CD4-positive, alpha-beta T cell (primary cell): ENCODE data around the gene EPSTI1. TPM values are rescaled to one million over a fixed set of nuclear protein-coding genes. Genes with fewer than 3 reads are reported as not detected.

Experiments used
- ATAC-seq: fragments of 200-7000 bp; cut with Tn5 transposase; one replicate; pipeline ENCODE4 v1.10.0; 2022; ENCODE audit warnings: mild to moderate bottlenecking; ENCODE audit not compliant: poor library complexity
- CTCF ChIA-PET: fragments of 350-600 bp; sonication (Branson Sonifier 250); formaldehyde crosslinking; loops from one replicate; lab custom pipeline; 2021; ENCODE audit warnings: antibody characterized with exemption, inconsistent platforms; lab: Charles Lee
- POLR2A ChIA-PET: fragments of 350-600 bp; sonication (Branson Sonifier 250); formaldehyde crosslinking; loops from one replicate; lab custom pipeline; 2021; ENCODE audit warnings: antibody characterized with exemption, inconsistent platforms; lab: Charles Lee
- DNase-seq, 14 experiments: peaks; one replicate each; pipeline ENCODE4 v3.0.0-alpha.2; 2013 to 2020; ENCODE audit warnings: mixed read lengths in 2 of 14
- H3K27ac ChIP-seq, 2 donors: one replicate each; pipeline versions ENCODE4 v1.5.1 to v1.7.0; 2013; ENCODE audit warnings: low read length in 2 of 2, low read depth in 1 of 2, mild to moderate bottlenecking in 1 of 2
- H3K27me3 ChIP-seq, 2 experiments: 1 replicate in 1 of 2; 2 replicates in 1 of 2; pipeline versions ENCODE4 v1.6.1 to v1.7.0; 2013; ENCODE audit warnings: low read length in 2 of 2, control low read depth in 1 of 2, mild to moderate bottlenecking in 1 of 2, moderate library complexity in 1 of 2; ENCODE audit not compliant: insufficient read depth in 2 of 2, control insufficient read depth in 1 of 2
- H3K36me3 ChIP-seq: one replicate; pipeline ENCODE4 v1.6.1; 2013; ENCODE audit warnings: low read length, control low read depth; ENCODE audit not compliant: insufficient read depth
- H3K4me1 ChIP-seq: one replicate; pipeline ENCODE4 v1.6.1; 2013; ENCODE audit warnings: low read length, control low read depth; ENCODE audit not compliant: insufficient read depth
- H3K4me3 ChIP-seq: one replicate; pipeline ENCODE4 v1.5.1; 2013; ENCODE audit warnings: mild to moderate bottlenecking, low read length, moderate library complexity
- H3K9me3 ChIP-seq, 2 experiments: 1 replicate in 1 of 2; 2 replicates in 1 of 2; pipeline versions ENCODE4 v1.6.1 to v1.7.0; 2013; ENCODE audit warnings: low read length in 2 of 2, mild to moderate bottlenecking in 2 of 2, control low read depth in 1 of 2, moderate library complexity in 1 of 2; ENCODE audit not compliant: control insufficient read depth in 1 of 2, insufficient read depth in 1 of 2
- H3K27ac Mint-ChIP-seq: one replicate; pipeline ENCODE4 v1.8.0; 2020; ENCODE audit warnings: mixed read lengths
- H3K27me3 Mint-ChIP-seq: one replicate; pipeline ENCODE4 v1.8.0; 2021; ENCODE audit warnings: mixed read lengths
- H3K36me3 Mint-ChIP-seq: one replicate; pipeline ENCODE4 v1.8.0; 2021; ENCODE audit warnings: low read depth, mixed read lengths
- H3K4me1 Mint-ChIP-seq: one replicate; pipeline ENCODE4 v1.8.0; 2021; ENCODE audit warnings: low read depth, mixed read lengths
- H3K4me3 Mint-ChIP-seq: one replicate; pipeline ENCODE4 v1.8.0; 2020; ENCODE audit warnings: mild to moderate bottlenecking, mixed read lengths
- H3K9me3 Mint-ChIP-seq: one replicate; pipeline ENCODE4 v1.8.0; 2020; ENCODE audit warnings: mixed read lengths
- intact Hi-C, 2 experiments: fragments of 100-400 bp; cut with DNase I in 1 of 2; cut with micrococcal nuclease in 1 of 2; formaldehyde crosslinking; loops; one replicate each; pipeline versions ENCODE4 v1.15.1 to v1.9.0; 2023 to 2025; cut with DNase I, micrococcal nuclease
- total RNA-seq, 174 experiments: library from RNA in 2 of 174; stranded (reverse) in 2 of 174; gene quantifications; one replicate each; pipeline ENCODE4 v1.2.3 and lab custom pipeline; 2021 to 2026
- TF ChIP-seq, protein P1 (sequence below): fragments of 200-600 bp; IDR thresholded peaks from one replicate; pipeline ENCODE4 v1.8.0; 2022; ENCODE audit warnings: antibody characterized with exemption, mild to moderate bottlenecking

The EPSTI1 gene
- total RNA-seq, 2 experiments from 2014 or later = 23.5 to 24.5 TPM

- H3K4me1 ChIP-seq = no peaks in the 10 kb centered on the region
- Mint-ChIP-seq H3K27ac (no peak overlapping the region), H3K4me1 (no peaks in the 10 kb centered on the region), H3K9me3 (no peaks in the 10 kb centered on the region), H3K36me3 (no peaks in the 10 kb centered on the region), H3K27me3 (no peaks in the 10 kb centered on the region), H3K4me3 (no peak overlapping the region)
- ATAC-seq (no peak), DNase-seq (no peak)
- ChIA-PET POLR2A (interaction anchor here (3.4 kb wide), 1 partner anchor 15 kb away, joined by 17 read pairs; the partner anchor contains the start of gene EPSTI1), CTCF (interaction anchor here (0.7 kb wide), 1 partner anchor 228 kb away, joined by 3 read pairs; no protein-coding TSS in a partner anchor)
- H3K9me3 ChIP-seq = no peaks in the 10 kb centered on the region
- H3K4me3 ChIP-seq = no peak overlapping the region
- no peak overlapping the region for H3K27ac ChIP-seq
- H3K27me3 ChIP-seq = no peaks in the 10 kb centered on the region
- TF ChIP-seq, protein P1, sequence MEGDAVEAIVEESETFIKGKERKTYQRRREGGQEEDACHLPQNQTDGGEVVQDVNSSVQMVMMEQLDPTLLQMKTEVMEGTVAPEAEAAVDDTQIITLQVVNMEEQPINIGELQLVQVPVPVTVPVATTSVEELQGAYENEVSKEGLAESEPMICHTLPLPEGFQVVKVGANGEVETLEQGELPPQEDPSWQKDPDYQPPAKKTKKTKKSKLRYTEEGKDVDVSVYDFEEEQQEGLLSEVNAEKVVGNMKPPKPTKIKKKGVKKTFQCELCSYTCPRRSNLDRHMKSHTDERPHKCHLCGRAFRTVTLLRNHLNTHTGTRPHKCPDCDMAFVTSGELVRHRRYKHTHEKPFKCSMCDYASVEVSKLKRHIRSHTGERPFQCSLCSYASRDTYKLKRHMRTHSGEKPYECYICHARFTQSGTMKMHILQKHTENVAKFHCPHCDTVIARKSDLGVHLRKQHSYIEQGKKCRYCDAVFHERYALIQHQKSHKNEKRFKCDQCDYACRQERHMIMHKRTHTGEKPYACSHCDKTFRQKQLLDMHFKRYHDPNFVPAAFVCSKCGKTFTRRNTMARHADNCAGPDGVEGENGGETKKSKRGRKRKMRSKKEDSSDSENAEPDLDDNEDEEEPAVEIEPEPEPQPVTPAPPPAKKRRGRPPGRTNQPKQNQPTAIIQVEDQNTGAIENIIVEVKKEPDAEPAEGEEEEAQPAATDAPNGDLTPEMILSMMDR = no peak
- no peaks in the 10 kb centered on the region for H3K36me3 ChIP-seq
- intact Hi-C loops = no loop called here
Measured at GRCh38 chr13:43006893-43007631, 15.0 kb upstream of the EPSTI1 start.

DNA sequence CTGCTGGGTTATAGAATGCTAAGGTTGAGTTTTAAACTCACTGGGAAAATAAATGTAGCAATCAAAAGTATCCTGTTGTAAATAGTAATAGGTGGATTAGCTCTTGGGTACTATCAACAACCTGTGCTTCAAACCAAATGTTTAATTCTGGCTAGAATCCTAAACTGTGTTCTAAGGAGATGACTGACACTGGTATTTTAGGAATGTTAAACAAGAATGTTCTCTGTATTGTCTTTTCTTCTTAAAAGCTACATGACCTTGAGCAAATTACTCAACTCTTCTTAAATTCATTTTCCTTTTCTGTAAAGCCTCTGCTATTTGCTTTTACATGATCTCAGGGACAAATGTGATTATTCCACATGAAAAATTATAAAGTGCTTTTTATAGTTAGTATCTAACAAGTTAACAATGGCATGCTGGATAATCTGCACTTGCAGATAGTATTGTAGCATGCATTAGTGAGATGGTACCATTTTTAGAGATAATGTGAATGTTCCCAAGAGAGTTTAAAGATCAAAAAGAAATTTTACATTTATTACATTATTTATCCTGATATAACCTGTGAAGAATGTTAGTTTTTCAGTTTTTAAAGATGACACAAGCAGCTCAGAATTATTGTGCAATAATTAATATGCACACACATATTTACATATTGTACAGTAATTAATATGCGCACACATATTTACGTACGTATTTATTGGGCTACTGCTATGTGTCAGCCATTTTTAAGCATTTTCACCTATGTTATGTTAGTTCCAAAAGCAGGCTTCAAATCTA is 13.6 kb upstream of the EPSTI1 start:
- Mint-ChIP-seq H3K4me1 (no peaks in the 10 kb centered on the region), H3K36me3 (no peaks in the 10 kb centered on the region), H3K27me3 (no peaks in the 10 kb centered on the region), H3K9me3 (no peaks in the 10 kb centered on the region), H3K27ac (no peak overlapping the region), H3K4me3 (no peak overlapping the region)
- no peaks in the 10 kb centered on the region for H3K36me3 ChIP-seq
- ChIA-PET CTCF (no interaction called here), POLR2A (interaction anchor here (3.4 kb wide), 1 partner anchor 13 kb away, joined by 17 read pairs; the partner anchor contains the start of gene EPSTI1)
- no peak overlapping the region for H3K27ac ChIP-seq
- TF ChIP-seq, protein P1 = no peak
- ATAC-seq (no peak), DNase-seq (no peak)
- H3K9me3 ChIP-seq = no peaks in the 10 kb centered on the region
- no peaks in the 10 kb centered on the region for H3K27me3 ChIP-seq
- no peak overlapping the region for H3K4me3 ChIP-seq
- no peaks in the 10 kb centered on the region for H3K4me1 ChIP-seq
- intact Hi-C loops = no loop called here

GRCh38 chr13:43003729-43004128 is 11.7 kb upstream of the EPSTI1 start:
- Mint-ChIP-seq H3K4me3 (no peak overlapping the region), H3K27ac (no peak overlapping the region), H3K9me3 (no peaks in the 10 kb centered on the region), H3K27me3 (no peaks in the 10 kb centered on the region), H3K36me3 (no peaks in the 10 kb centered on the region), H3K4me1 (no peaks in the 10 kb centered on the region)
- Histone ChIP-seq H3K36me3 (no peaks in the 10 kb centered on the region), H3K4me1 (no peaks in the 10 kb centered on the region), H3K27ac (no peak overlapping the region), H3K27me3 (no peaks in the 10 kb centered on the region), H3K4me3 (no peak overlapping the region), H3K9me3 (no peaks in the 10 kb centered on the region)
- ChIA-PET POLR2A (interaction anchor here (0.9 kb wide), 1 partner anchor 19 kb away, joined by 3 read pairs; the partner anchor contains the start of gene DNAJC15), CTCF (interaction anchor here (1.4 kb wide), 1 partner anchor 35 kb away, joined by 3 read pairs; no protein-coding TSS in a partner anchor)
- intact Hi-C loops = no loop called here
- TF ChIP-seq, protein P1 = no peak
- ATAC-seq (no peak), DNase-seq (no peak)
